ENCODE measurements around the gene LNP1.
"Not testable (repeated sequence)": the region's sequence is repeated elsewhere in the genome, so short reads cannot be mapped to it uniquely, and the experiment has no call there.

LNP1 gene

DNA sequence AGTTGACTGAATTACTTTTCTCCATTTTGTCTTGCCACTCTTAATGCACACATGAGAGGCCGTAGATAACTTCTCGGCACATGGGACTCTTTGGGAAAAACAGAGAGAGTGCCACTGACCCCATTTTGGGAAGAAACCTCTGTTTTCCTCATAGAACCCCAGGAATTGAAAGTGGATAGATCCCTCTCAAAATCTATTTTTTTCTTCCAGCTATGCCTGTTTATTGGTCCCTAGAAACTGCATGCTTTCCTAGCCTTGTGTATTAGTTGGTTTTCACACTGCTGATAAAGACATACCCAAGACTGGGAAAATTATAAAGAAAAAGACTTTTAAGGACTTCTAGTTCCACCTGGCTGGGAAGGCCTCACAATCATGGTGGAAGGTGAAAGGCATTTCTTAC is 67.3 kb downstream of the LNP1 start:
- TF ChIP-seq, protein P1, sequence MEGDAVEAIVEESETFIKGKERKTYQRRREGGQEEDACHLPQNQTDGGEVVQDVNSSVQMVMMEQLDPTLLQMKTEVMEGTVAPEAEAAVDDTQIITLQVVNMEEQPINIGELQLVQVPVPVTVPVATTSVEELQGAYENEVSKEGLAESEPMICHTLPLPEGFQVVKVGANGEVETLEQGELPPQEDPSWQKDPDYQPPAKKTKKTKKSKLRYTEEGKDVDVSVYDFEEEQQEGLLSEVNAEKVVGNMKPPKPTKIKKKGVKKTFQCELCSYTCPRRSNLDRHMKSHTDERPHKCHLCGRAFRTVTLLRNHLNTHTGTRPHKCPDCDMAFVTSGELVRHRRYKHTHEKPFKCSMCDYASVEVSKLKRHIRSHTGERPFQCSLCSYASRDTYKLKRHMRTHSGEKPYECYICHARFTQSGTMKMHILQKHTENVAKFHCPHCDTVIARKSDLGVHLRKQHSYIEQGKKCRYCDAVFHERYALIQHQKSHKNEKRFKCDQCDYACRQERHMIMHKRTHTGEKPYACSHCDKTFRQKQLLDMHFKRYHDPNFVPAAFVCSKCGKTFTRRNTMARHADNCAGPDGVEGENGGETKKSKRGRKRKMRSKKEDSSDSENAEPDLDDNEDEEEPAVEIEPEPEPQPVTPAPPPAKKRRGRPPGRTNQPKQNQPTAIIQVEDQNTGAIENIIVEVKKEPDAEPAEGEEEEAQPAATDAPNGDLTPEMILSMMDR (IDR thresholded peaks at IDR 0.05; ENCODE audit: insufficient read depth, low read length) = no peak
- TF ChIP-seq POLR2AphosphoS5 (IDR thresholded peaks at IDR 0.05; ENCODE audit: low read depth) = no peak
- no peak for TF ChIP-seq GABPA (IDR thresholded peaks at IDR 0.05; ENCODE audit: low read depth)
- TF ChIP-seq, protein P2, sequence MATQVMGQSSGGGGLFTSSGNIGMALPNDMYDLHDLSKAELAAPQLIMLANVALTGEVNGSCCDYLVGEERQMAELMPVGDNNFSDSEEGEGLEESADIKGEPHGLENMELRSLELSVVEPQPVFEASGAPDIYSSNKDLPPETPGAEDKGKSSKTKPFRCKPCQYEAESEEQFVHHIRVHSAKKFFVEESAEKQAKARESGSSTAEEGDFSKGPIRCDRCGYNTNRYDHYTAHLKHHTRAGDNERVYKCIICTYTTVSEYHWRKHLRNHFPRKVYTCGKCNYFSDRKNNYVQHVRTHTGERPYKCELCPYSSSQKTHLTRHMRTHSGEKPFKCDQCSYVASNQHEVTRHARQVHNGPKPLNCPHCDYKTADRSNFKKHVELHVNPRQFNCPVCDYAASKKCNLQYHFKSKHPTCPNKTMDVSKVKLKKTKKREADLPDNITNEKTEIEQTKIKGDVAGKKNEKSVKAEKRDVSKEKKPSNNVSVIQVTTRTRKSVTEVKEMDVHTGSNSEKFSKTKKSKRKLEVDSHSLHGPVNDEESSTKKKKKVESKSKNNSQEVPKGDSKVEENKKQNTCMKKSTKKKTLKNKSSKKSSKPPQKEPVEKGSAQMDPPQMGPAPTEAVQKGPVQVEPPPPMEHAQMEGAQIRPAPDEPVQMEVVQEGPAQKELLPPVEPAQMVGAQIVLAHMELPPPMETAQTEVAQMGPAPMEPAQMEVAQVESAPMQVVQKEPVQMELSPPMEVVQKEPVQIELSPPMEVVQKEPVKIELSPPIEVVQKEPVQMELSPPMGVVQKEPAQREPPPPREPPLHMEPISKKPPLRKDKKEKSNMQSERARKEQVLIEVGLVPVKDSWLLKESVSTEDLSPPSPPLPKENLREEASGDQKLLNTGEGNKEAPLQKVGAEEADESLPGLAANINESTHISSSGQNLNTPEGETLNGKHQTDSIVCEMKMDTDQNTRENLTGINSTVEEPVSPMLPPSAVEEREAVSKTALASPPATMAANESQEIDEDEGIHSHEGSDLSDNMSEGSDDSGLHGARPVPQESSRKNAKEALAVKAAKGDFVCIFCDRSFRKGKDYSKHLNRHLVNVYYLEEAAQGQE (IDR thresholded peaks at IDR 0.05; ENCODE audit: insufficient replicate concordance, low read depth) = no peak
- Histone ChIP-seq H3K27ac (replicated peaks) (no peak overlapping the region), H3K27me3 (ENCODE audit: insufficient read depth, poor library complexity, severe bottlenecking) (no peaks in the 10 kb centered on the region), H3K4me3 (replicated peaks; ENCODE audit: insufficient read depth, low read length) (no peak overlapping the region)
- DNase-seq (ENCODE audit: low read depth in 1 of 2, low spot score in 1 of 2) = no peak

DNA sequence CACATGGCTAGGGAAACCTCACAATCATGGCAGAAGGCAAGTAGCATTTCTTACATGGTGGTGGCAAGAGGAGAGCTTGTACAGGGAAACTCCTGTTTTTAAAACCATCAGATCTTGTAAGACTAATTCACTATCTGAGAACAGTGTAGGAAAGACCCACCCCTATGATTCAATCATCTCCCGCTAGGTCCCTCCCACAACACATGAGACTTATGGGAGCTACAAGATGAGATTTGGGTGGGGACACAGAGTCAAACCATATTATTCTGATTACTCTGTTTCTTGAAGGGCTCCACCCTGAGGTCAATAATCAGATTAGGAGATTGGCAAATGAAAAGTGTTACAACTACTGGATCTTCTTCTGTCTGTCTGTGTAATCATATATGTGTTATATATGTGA is 69.6 kb downstream of the LNP1 start:
- H3K4me3 ChIP-seq (replicated peaks; ENCODE audit: insufficient read depth, low read length) = no peak overlapping the region
- no peak for DNase-seq (ENCODE audit: low read depth in 1 of 2, low spot score in 1 of 2)
- no peak overlapping the region for H3K27ac ChIP-seq (replicated peaks)
- H3K27me3 ChIP-seq (ENCODE audit: insufficient read depth, poor library complexity, severe bottlenecking) = no peaks in the 10 kb centered on the region
- TF ChIP-seq GABPA (IDR thresholded peaks at IDR 0.05; ENCODE audit: low read depth) (no peak), POLR2AphosphoS5 (IDR thresholded peaks at IDR 0.05; ENCODE audit: low read depth) (no peak), SPI1 (IDR thresholded peaks at IDR 0.05; ENCODE audit: borderline replicate concordance, low read depth) (no peak)
- TF ChIP-seq, protein P2 (IDR thresholded peaks at IDR 0.05; ENCODE audit: insufficient replicate concordance, low read depth) = no peak
- TF ChIP-seq, protein P1 (IDR thresholded peaks at IDR 0.05; ENCODE audit: insufficient read depth, low read length) = no peak

DNA sequence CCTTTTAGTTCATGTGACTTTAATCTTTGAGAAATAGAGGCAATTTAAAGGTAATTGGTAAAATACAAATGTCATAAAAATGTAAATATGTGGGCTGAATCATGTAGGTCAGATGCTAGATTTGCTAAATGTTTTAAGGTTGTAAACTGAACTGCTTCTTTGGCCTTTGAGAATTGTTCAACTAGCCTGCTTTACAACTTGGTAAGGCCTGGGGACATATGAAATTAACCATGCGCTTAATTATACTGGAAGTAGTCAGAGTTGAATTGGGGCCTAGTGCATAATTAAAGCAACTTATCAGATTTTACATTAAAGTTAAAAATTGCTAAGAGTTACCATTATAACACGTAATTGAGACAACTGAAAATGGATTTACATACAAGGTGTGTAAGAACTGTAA is 70.1 kb downstream of the LNP1 start:
- H3K27ac ChIP-seq (replicated peaks) = no peak overlapping the region
- H3K27me3 ChIP-seq (ENCODE audit: insufficient read depth, poor library complexity, severe bottlenecking) = no peaks in the 10 kb centered on the region
- TF ChIP-seq, protein P1 (IDR thresholded peaks at IDR 0.05; ENCODE audit: insufficient read depth, low read length) = no peak
- TF ChIP-seq POLR2AphosphoS5 (IDR thresholded peaks at IDR 0.05; ENCODE audit: low read depth) = no peak
- TF ChIP-seq, protein P2 (IDR thresholded peaks at IDR 0.05; ENCODE audit: insufficient replicate concordance, low read depth) = no peak
- no peak for TF ChIP-seq SPI1 (IDR thresholded peaks at IDR 0.05; ENCODE audit: borderline replicate concordance, low read depth)
- TF ChIP-seq GABPA (IDR thresholded peaks at IDR 0.05; ENCODE audit: low read depth) = no peak

DNA sequence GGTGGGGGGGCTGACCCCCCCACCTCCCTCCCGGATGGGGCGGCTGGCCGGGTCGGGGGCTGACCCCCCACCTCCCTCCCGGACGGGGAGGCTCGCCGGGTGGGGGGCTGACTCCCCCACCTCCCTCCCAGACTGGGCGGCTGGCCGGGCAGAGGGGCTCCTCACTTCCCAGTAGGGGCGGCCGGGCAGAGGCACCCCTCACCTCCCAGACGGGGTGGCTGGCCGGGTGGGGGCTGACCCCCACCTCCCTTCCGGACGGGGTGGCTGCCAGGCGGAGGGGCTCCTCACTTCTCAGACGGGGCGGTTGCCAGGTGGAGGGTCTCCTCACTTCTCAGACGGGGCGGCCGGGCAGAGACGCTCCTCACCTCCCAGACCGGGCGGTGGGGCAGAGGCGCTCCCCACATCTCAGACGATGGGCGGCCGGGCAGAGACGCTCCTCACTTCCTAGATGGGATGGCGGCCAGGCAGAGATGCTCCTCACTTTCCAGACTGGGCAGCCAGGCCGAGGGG is 76.6 kb downstream of the LNP1 start:
- not testable (repeated sequence) for H3K27me3 ChIP-seq (ENCODE audit: insufficient read depth, poor library complexity, severe bottlenecking); H3K4me3 ChIP-seq (replicated peaks; ENCODE audit: insufficient read depth, low read length); H3K27ac ChIP-seq (replicated peaks); DNase-seq (ENCODE audit: low read depth in 1 of 2, low spot score in 1 of 2)

More for the DNA sequence above, 70.1 kb downstream of the LNP1 start:
- no peak for DNase-seq (ENCODE audit: low read depth in 1 of 2, low spot score in 1 of 2)
- no peak overlapping the region for H3K4me3 ChIP-seq (replicated peaks; ENCODE audit: insufficient read depth, low read length)

DNA sequence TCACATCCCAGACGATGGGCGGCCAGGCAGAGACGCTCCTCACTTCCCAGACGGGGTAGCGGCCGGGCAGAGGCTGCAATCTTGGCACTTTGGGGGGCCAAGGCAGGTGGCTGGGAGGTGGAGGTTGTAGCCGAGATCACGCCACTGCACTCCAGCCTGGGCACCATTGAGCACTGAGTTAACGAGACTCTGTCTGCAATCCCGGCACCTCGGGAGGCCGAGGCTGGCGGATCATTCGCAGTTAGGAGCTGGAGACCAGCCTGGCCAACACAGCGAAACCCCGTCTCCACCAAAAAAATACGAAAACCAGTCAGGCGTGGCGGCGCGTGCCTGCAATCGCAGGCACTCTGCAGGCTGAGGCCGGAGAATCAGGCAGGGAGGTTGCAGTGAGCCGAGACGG is 77.2 kb downstream of the LNP1 start:
- not testable (repeated sequence) for H3K4me3 ChIP-seq (replicated peaks; ENCODE audit: insufficient read depth, low read length); H3K27ac ChIP-seq (replicated peaks); H3K27me3 ChIP-seq (ENCODE audit: insufficient read depth, poor library complexity, severe bottlenecking); DNase-seq (ENCODE audit: low read depth in 1 of 2, low spot score in 1 of 2)

All from HL-60 (cell line).